ENCODE measurements around the gene FABP7. TPM values are rescaled to one million over a fixed set of nuclear protein-coding genes. Genes with fewer than 3 reads are reported as not detected.

FABP7 gene
- total RNA-seq, 1 experiment from 2014 or later = not detected

DNA sequence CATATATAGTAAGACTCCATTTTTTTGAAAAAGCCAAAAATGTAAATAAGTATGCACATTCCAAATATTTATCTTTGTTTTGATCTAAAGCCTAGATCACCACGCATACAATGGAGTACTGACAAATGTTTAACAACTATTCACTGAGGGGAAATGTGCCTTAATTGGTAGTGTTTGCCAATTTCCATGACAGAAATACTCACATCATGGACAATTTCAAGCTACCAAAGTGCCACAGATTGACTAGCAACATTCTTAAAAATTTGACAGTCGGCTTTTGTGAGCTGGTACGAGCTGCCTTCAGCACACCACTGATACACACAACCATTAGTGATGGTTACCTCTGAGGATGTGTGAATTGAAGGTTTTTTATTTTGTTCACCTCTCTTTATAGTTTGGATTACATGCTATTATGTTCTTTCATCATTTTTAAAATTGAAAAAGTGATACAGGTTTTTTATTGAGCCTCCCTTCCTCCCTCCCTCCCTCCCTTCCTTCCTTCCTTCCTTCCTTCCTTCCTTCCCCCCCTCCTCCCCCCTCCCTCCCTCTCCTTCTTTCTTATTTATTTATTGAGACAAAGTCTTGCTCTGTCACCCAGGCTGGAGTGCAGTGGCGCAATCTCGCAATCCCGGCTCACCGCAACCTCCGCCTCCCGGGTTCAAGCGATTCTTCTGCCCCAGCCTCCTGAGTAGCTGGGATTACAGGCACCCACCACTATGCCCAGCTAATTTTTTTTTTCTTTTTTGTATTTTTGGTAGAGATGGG, 28.8 kb downstream of the FABP7 start:
- Histone ChIP-seq H2AFZ (ENCODE audit: low read depth, low read length, poor library complexity, severe bottlenecking) (no peak overlapping the region), H3K4me1 (ENCODE audit: control insufficient read depth in 1 of 2, insufficient read depth in 2 of 2, low read length in 2 of 2) (no peaks in the 10 kb centered on the region), H3K27ac (ENCODE audit: low read depth, low read length) (no peak overlapping the region), H3K9ac (ENCODE audit: low read length) (no peak overlapping the region), H3K4me2 (ENCODE audit: low read length) (no peak overlapping the region), H3K9me2 (ENCODE audit: insufficient read depth) (no peaks in the 10 kb centered on the region), H3K9me3 (ENCODE audit: control insufficient read depth in 1 of 2, insufficient read depth in 1 of 2, low read depth in 1 of 2, low read length in 2 of 2) (no peaks in the 10 kb centered on the region), H4K20me1 (ENCODE audit: insufficient read depth) (no peaks in the 10 kb centered on the region), H3K79me2 (ENCODE audit: insufficient read depth, low read length) (no peaks in the 10 kb centered on the region), H3K27me3 (ENCODE audit: insufficient read depth, low read length) (no peaks in the 10 kb centered on the region), H3K36me3 (ENCODE audit: control insufficient read depth in 1 of 2, insufficient read depth in 2 of 2, low read length in 2 of 2) (no peaks in the 10 kb centered on the region), H3K4me3 (replicated peaks in 1 of 2; ENCODE audit: low read depth in 1 of 2, low read length in 2 of 2) (no peak overlapping the region)
- BruUV-seq (replicated peaks) = no TSS peak
- intact Hi-C loops (cut with micrococcal nuclease) = no loop called here
- ChIA-PET POLR2A (no interaction called here), CTCF (no interaction called here), RAD21 (ENCODE audit: low non-redundant PET in 1 of 2, low total read pairs in 2 of 2, uncharacterized antibody in 2 of 2, unreplicated experiment in 2 of 2) (no interaction called here)
- ATAC-seq = no peak
- TF ChIP-seq, protein P1, sequence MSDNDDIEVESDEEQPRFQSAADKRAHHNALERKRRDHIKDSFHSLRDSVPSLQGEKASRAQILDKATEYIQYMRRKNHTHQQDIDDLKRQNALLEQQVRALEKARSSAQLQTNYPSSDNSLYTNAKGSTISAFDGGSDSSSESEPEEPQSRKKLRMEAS (IDR thresholded peaks at IDR 0.05) = no peak
- TF ChIP-seq SP1 (IDR thresholded peaks at IDR 0.05; ENCODE audit: low read depth) (no peak), EGR1 (IDR thresholded peaks at IDR 0.05; ENCODE audit: low read depth) (no peak), TCF7L2 (IDR thresholded peaks at IDR 0.05; ENCODE audit: borderline replicate concordance, extremely low read depth, insufficient read depth, insufficient read length) (no peak), SRF (IDR thresholded peaks at IDR 0.05; ENCODE audit: low read depth) (no peak), RAD21 (IDR thresholded peaks at IDR 0.05; ENCODE audit: low read depth) (no peak), CTCF (IDR thresholded peaks at IDR 0.05 in 2 of 3, conservative IDR thresholded peaks at IDR 0.05 in 1 of 3; ENCODE audit: borderline replicate concordance in 1 of 3, insufficient read depth in 1 of 3, low read depth in 2 of 3, low read length in 2 of 3) (no peak), POLR2A (IDR thresholded peaks at IDR 0.05; ENCODE audit: borderline replicate concordance, extremely low read depth, insufficient read depth, insufficient read length) (no peak), CEBPB (IDR thresholded peaks at IDR 0.05; ENCODE audit: low read depth) (no peak), ZNF274 (IDR thresholded peaks at IDR 0.05; ENCODE audit: low read depth, low read length) (no peak), ZFX (IDR thresholded peaks at IDR 0.05) (no peak), EZH2 (IDR thresholded peaks at IDR 0.05) (no peak), REST (IDR thresholded peaks at IDR 0.05; ENCODE audit: low read depth) (no peak), POLR2AphosphoS5 (IDR thresholded peaks at IDR 0.05; ENCODE audit: low read depth, low read length) (no peak)
- TF ChIP-seq, protein P2, sequence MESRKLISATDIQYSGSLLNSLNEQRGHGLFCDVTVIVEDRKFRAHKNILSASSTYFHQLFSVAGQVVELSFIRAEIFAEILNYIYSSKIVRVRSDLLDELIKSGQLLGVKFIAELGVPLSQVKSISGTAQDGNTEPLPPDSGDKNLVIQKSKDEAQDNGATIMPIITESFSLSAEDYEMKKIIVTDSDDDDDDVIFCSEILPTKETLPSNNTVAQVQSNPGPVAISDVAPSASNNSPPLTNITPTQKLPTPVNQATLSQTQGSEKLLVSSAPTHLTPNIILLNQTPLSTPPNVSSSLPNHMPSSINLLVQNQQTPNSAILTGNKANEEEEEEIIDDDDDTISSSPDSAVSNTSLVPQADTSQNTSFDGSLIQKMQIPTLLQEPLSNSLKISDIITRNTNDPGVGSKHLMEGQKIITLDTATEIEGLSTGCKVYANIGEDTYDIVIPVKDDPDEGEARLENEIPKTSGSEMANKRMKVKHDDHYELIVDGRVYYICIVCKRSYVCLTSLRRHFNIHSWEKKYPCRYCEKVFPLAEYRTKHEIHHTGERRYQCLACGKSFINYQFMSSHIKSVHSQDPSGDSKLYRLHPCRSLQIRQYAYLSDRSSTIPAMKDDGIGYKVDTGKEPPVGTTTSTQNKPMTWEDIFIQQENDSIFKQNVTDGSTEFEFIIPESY (IDR thresholded peaks at IDR 0.05; ENCODE audit: extremely low read depth, insufficient replicate concordance, low read length) = no peak
- DNase-seq (ENCODE audit: low read depth, low spot score) = no peak
